GM23338 (cell line): ENCODE data around the gene CD4. TPM values are rescaled to one million over a fixed set of nuclear protein-coding genes. Genes with fewer than 3 reads are reported as not detected.

Experiments used
- ATAC-seq: fragments of 200-7000 bp; cut with Tn5 transposase; 3 replicates; pipeline ENCODE4 v1.9.1; 2020
- DNase-seq: peaks from one replicate; pipeline ENCODE4 v3.0.0-alpha.2; 2015; ENCODE audit warnings: low spot score
- H2AFZ ChIP-seq: fragments of 200-600 bp; sonication (generic); 2 replicates; pipeline ENCODE4 v1.8.0; 2016; ENCODE audit warnings: antibody characterized with exemption, mild to moderate bottlenecking, moderate library complexity
- H3F3A ChIP-seq: fragments of 200-600 bp; sonication (generic); replicated peaks from 2 replicates; pipeline ENCODE4 v1.8.0; 2017; ENCODE audit warnings: antibody characterized with exemption, mixed run types, low read depth
- H3K27ac ChIP-seq: fragments of 200-600 bp; sonication (generic); 2 replicates; pipeline ENCODE4 v1.6.1; 2016; ENCODE audit warnings: low read depth
- H3K27me3 ChIP-seq: fragments of 200-600 bp; sonication (generic); 2 replicates; pipeline ENCODE4 v1.8.0; 2016; ENCODE audit warnings: mild to moderate bottlenecking, mixed run types, moderate library complexity; ENCODE audit not compliant: insufficient read depth
- H3K36me3 ChIP-seq: fragments of 200-600 bp; sonication (generic); 2 replicates; pipeline ENCODE4 v1.8.0; 2016; ENCODE audit warnings: mild to moderate bottlenecking; ENCODE audit not compliant: insufficient read depth
- H3K4me1 ChIP-seq: fragments of 200-600 bp; sonication (generic); 2 replicates; pipeline ENCODE4 v1.8.0; 2016; ENCODE audit warnings: mild to moderate bottlenecking, moderate library complexity; ENCODE audit not compliant: insufficient read depth
- H3K4me2 ChIP-seq: fragments of 200-600 bp; sonication (generic); 2 replicates; pipeline ENCODE4 v1.7.1; 2017; ENCODE audit warnings: mixed run types
- H3K4me3 ChIP-seq: fragments of 200-600 bp; sonication (generic); 2 replicates; pipeline ENCODE4 v1.6.1; 2016; ENCODE audit warnings: mixed run types
- H3K79me2 ChIP-seq: fragments of 200-600 bp; sonication (generic); replicated peaks from 2 replicates; pipeline ENCODE4 v1.8.0; 2017; ENCODE audit warnings: mild to moderate bottlenecking; ENCODE audit not compliant: insufficient read depth
- H3K9me2 ChIP-seq: fragments of 200-600 bp; sonication (generic); 2 replicates; pipeline ENCODE4 v1.8.0; 2017; ENCODE audit not compliant: insufficient read depth
- H4K20me1 ChIP-seq: fragments of 200-600 bp; sonication (generic); replicated peaks from 2 replicates; pipeline ENCODE4 v1.8.0; 2017; ENCODE audit warnings: mild to moderate bottlenecking; ENCODE audit not compliant: insufficient read depth
- H3K27ac Mint-ChIP-seq: 2 replicates; pipeline ENCODE4 v1.8.0; 2020; ENCODE audit warnings: inconsistent platforms, mild to moderate bottlenecking, moderate library complexity, mixed read lengths
- H3K27me3 Mint-ChIP-seq: 3 replicates; pipeline ENCODE4 v1.8.0; 2022; ENCODE audit warnings: low read depth, mild to moderate bottlenecking, moderate library complexity, mixed read lengths, inconsistent platforms; ENCODE audit not compliant: insufficient read depth, poor library complexity
- H3K36me3 Mint-ChIP-seq: 3 replicates; pipeline ENCODE4 v1.8.0; 2021; ENCODE audit warnings: low read depth, mild to moderate bottlenecking, inconsistent platforms, moderate library complexity, mixed read lengths
- H3K4me1 Mint-ChIP-seq: 3 replicates; pipeline ENCODE4 v1.8.0; 2020; ENCODE audit warnings: mild to moderate bottlenecking, inconsistent platforms, mixed read lengths
- H3K4me3 Mint-ChIP-seq: 3 replicates; pipeline ENCODE4 v1.8.0; 2021; ENCODE audit warnings: moderate library complexity, mild to moderate bottlenecking, inconsistent platforms, mixed read lengths
- H3K9me3 Mint-ChIP-seq: 3 replicates; pipeline ENCODE4 v1.8.0; 2020; ENCODE audit warnings: moderate library complexity, mild to moderate bottlenecking, inconsistent platforms, mixed read lengths
- EZH2 ChIP-seq: fragments of 200-600 bp; sonication (generic); IDR thresholded peaks from one replicate; pipeline ENCODE4 v1.8.0; 2017; ENCODE audit warnings: antibody characterized with exemption, mild to moderate bottlenecking, low read depth; ENCODE audit not compliant: unreplicated experiment
- NANOG ChIP-seq: IDR thresholded peaks from 2 replicates; pipeline ENCODE4 v1.6.1; 2016; ENCODE audit warnings: antibody characterized with exemption, borderline replicate concordance
- REST ChIP-seq: IDR thresholded peaks from one replicate; pipeline ENCODE4 v1.6.1; 2018; ENCODE audit warnings: antibody characterized with exemption; ENCODE audit not compliant: unreplicated experiment
- ZNF114 ChIP-seq: fragments of 250-450 bp; sonication (Bioruptor Pico); IDR thresholded peaks from 2 replicates; pipeline ENCODE4 v1.5.0; 2020; ENCODE audit warnings: mild to moderate bottlenecking, moderate library complexity
- ZNF331 ChIP-seq: fragments of 250-450 bp; sonication (Bioruptor Pico); IDR thresholded peaks from 2 replicates; pipeline ENCODE4 v1.5.0; 2020; ENCODE audit warnings: low read depth, mild to moderate bottlenecking, moderate library complexity
- polyA plus RNA-seq: library from polyadenylated mRNA; unstranded; fragments of >200 nt; fragmentation: Nextera tagmentation; extraction: Ambion mirVana; gene quantifications from 2 replicates; pipeline ENCODE4 v1.2.1, GENCODE V29; 2016
- total RNA-seq: library from RNA; depleted of rRNA; stranded (reverse); fragments of >200 nt; shearing (Covaris generic); gene quantifications from 2 replicates; pipeline ENCODE4 v1.2.3, GENCODE V29; 2014

The CD4 gene
- total and polyA plus RNA-seq, 2 experiments from 2014 or later: 1.5 to 2.0 TPM

- H3K27ac ChIP-seq: no peak overlapping the region
- TF ChIP-seq EZH2 (no peak), ZNF331 (CRISPR knock-in tag) (no peak), REST (no peak)
- peaks cover 54% of the 10 kb centered on the region for H3K4me1 ChIP-seq
- H4K20me1 ChIP-seq: no peaks in the 10 kb centered on the region
- Mint-ChIP-seq H3K36me3 (peaks cover 7% of the 10 kb centered on the region; the same call in 2 of the 3 replicates), H3K27ac (no peak overlapping the region), H3K27me3 (peaks cover 40% of the 10 kb centered on the region), H3K4me3 (peak overlapping the region; percentile 81; the same call in 1 of the 3 replicates), H3K4me1 (peaks cover 72% of the 10 kb centered on the region), H3K9me3 (no peaks in the 10 kb centered on the region)
- ATAC-seq (no peak), DNase-seq (no peak)
- H3F3A ChIP-seq: peaks cover 21% of the 10 kb centered on the region
- H3K9me2 ChIP-seq: no peaks in the 10 kb centered on the region
- peak overlapping the region; percentile 76; the same call in 1 of the 2 replicates for H3K4me3 ChIP-seq
- H3K79me2 ChIP-seq: no peaks in the 10 kb centered on the region
- H2AFZ ChIP-seq: no peak overlapping the region
- H3K36me3 ChIP-seq: no peaks in the 10 kb centered on the region
- H3K27me3 ChIP-seq: peaks cover 57% of the 10 kb centered on the region
- H3K4me2 ChIP-seq: peak overlapping the region; percentile 94
Observed at GRCh38 chr12:6823182-6824084, 34.1 kb downstream of the CD4 start.

- H3K27me3 ChIP-seq: peaks cover 57% of the 10 kb centered on the region
- peaks cover 49% of the 10 kb centered on the region for H3K4me1 ChIP-seq
- Mint-ChIP-seq H3K4me3 (no peak overlapping the region; the same call in 2 of the 3 replicates), H3K27ac (no peak overlapping the region), H3K4me1 (peaks cover 65% of the 10 kb centered on the region), H3K9me3 (no peaks in the 10 kb centered on the region), H3K27me3 (peaks cover 35% of the 10 kb centered on the region), H3K36me3 (peaks cover 7% of the 10 kb centered on the region; the same call in 2 of the 3 replicates)
- ATAC-seq: no peak
- H3K79me2 ChIP-seq: no peaks in the 10 kb centered on the region
- no peaks in the 10 kb centered on the region for H3K36me3 ChIP-seq
- DNase-seq: no peak
- H3F3A ChIP-seq: peaks cover 21% of the 10 kb centered on the region
- no peak overlapping the region for H3K27ac ChIP-seq
- H4K20me1 ChIP-seq: no peaks in the 10 kb centered on the region
- no peak overlapping the region for H2AFZ ChIP-seq
- TF ChIP-seq ZNF114 (CRISPR knock-in tag): no peak
- TF ChIP-seq REST: no peak
- TF ChIP-seq NANOG: no peak
- H3K4me2 ChIP-seq: no peak overlapping the region
- H3K9me2 ChIP-seq: no peaks in the 10 kb centered on the region
- no peak overlapping the region for H3K4me3 ChIP-seq
Observed at GRCh38 chr12:6824085-6824775, 34.9 kb downstream of the CD4 start.
